Fibroblast of skin of left quadriceps (primary cell): ENCODE results near the gene RARA.
"Not testable (repeated sequence)": the region's sequence is repeated elsewhere in the genome, so short reads cannot be mapped to it uniquely, and the experiment has no call there.

ENCODE experiments used
- DNase-seq, 2 experiments: peaks; one replicate each; pipeline ENCODE4 v3.0.0-alpha.2; 2013; ENCODE audit warnings: low read depth in 2 of 2

Gene RARA

DNA sequence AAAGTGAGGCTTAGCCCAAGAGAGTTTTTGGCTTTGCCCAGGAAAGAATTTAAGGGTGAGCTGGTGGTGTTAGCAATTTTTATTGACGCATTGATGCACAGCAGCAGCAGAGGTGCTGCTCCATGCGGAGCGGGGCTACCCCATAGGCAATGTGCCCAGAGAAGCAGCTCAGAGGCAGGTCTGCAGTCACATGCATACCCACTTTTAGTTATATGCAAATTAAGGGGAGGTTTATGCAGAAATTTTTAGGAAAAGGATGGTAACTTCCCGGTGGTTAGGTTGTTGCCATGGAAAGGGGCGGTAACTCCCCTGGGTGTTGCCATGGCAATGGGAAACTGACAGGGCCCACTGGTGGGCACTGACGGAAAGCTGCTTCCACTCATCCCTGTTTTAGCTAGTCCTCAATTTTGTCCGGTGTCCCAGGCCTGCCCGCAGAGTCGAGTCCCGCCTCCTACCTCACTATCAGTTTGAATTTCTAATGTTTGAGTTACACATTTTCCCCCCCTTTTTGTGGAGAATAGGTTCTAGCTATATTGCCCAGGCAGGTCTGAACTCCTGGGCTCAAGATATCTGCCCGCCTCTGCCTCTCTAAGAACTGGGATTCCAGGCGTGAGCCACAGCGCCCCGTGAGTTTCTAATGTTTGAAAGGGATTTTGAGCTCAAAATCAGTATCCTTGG, 66.0 kb downstream of the RARA start:
- no peak for DNase-seq

- not testable (repeated sequence) for DNase-seq
These were observed 66.8 kb downstream of the RARA start for GRCh38 chr17:40375786-40376185.

- DNase-seq, result not testable (repeated sequence)
These were observed 67.6 kb downstream of the RARA start for GRCh38 chr17:40376541-40376940.

- DNase-seq, result no peak
These were observed 68.9 kb downstream of the RARA start for GRCh38 chr17:40377832-40378231.

- DNase-seq, result no peak
These were observed 70.0 kb downstream of the RARA start for GRCh38 chr17:40378966-40379365.

DNA sequence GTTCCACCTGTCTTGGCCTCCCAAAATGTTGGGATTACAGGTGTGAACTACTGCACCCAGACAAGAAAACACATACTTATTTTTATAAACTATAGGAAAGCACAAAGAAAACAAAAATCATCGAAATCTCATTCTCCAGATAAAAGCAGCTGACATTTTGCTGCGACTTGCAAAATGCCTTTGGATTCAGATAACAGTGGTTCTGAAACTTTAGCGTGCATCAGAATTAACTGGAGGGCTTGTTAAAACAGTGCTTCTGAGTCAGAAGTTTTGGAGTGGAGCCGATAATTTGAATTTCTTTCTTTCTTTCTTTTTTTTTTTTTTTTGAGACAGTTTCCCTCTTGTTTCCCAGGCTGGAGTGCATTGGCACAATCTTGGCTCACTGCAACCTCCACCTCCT, 73.3 kb downstream of the RARA start:
- no peak for DNase-seq

GRCh38 chr17:40386555-40386954, 77.6 kb downstream of the RARA start:
- not testable (repeated sequence) for DNase-seq

GRCh38 chr17:40399185-40399584, 90.2 kb downstream of the RARA start:
- peak; percentile 40 to 42 for DNase-seq

- no peak for DNase-seq
These were observed 93.7 kb downstream of the RARA start for GRCh38 chr17:40402668-40403067.

- no peak for DNase-seq
These were observed 95.0 kb downstream of the RARA start for GRCh38 chr17:40404003-40404402.
